ENCODE results near the gene GNAI2.

DNA sequence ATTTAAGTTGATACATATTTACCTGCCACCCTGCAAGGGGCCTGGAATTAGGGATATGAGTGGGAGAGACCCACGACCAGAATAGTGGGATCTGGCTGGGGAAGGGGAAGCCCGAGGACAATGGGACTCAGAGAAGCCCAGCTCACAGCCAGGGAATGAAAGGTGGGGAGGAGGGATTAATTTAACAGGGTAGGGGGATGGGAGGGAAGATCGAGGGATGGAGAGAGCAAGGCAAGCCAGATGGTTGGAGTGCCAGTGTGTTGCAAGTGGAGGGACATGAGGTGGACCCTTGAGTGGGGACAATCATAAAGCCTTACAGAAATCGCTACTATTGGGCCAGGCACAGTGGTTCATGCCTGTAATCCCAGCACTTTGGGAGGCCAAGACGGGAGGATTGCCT lies 4.4 kb upstream of the GNAI2 start:
- no peak for TF ChIP-seq ZNF274 (IDR thresholded peaks at IDR 0.05; ENCODE audit: low read depth, low read length)
- TF ChIP-seq YY1 (IDR thresholded peaks at IDR 0.05; ENCODE audit: insufficient read depth, insufficient read length): no peak
